Occipital lobe (tissue), 2 donors: ENCODE data around the gene CNNM2. TPM values are rescaled to one million over a fixed set of nuclear protein-coding genes. Genes with fewer than 3 reads are reported as not detected.

ENCODE experiments used
- DNase-seq: peaks from one replicate; lab custom pipeline; 2025; lab: John Stamatoyannopoulos, UW
- total RNA-seq: library from RNA; depleted of rRNA; stranded (reverse); fragments of >200 nt; gene quantifications from one replicate; pipeline ENCODE4 v1.2.3, GENCODE V29; 2014

CNNM2 gene
- total RNA-seq, 1 donor from 2014 or later: 7.6 TPM

GRCh38 chr10:103072276-103072675, 154.2 kb downstream of the CNNM2 start:
- DNase-seq: no peak

- DNase-seq: no peak
Measured at GRCh38 chr10:103072891-103073290, 154.8 kb downstream of the CNNM2 start.

- DNase-seq: no peak
Measured at GRCh38 chr10:103077020-103077419, 158.9 kb downstream of the CNNM2 start.

GRCh38 chr10:103077491-103078308, 159.6 kb downstream of the CNNM2 start:
- DNase-seq: no peak

- no peak for DNase-seq
Measured at GRCh38 chr10:103078309-103078615, 160.2 kb downstream of the CNNM2 start.

GRCh38 chr10:103078676-103079075, 160.6 kb downstream of the CNNM2 start:
- no peak for DNase-seq

GRCh38 chr10:103079100-103079499, 161.0 kb downstream of the CNNM2 start:
- DNase-seq: no peak

GRCh38 chr10:103079946-103080345, 161.9 kb downstream of the CNNM2 start:
- DNase-seq: no peak

GRCh38 chr10:103080891-103081581, 162.9 kb downstream of the CNNM2 start:
- no peak for DNase-seq

GRCh38 chr10:103082683-103083082, 164.6 kb downstream of the CNNM2 start:
- DNase-seq: no peak

- no peak for DNase-seq
Measured at GRCh38 chr10:103083266-103083976, 165.3 kb downstream of the CNNM2 start.

GRCh38 chr10:103083977-103084320, 165.9 kb downstream of the CNNM2 start:
- DNase-seq: no peak

GRCh38 chr10:103086261-103086660, 168.2 kb downstream of the CNNM2 start:
- DNase-seq: no peak

GRCh38 chr10:103086799-103087198, 168.7 kb downstream of the CNNM2 start:
- DNase-seq: no peak

- no peak for DNase-seq
Measured at GRCh38 chr10:103089493-103089892, 171.4 kb downstream of the CNNM2 start.

- DNase-seq: no peak
Measured at GRCh38 chr10:103090911-103091310, 172.8 kb downstream of the CNNM2 start.

- no peak for DNase-seq
Measured at GRCh38 chr10:103095005-103095404, 176.9 kb downstream of the CNNM2 start.

- DNase-seq: no peak
Measured at GRCh38 chr10:103096130-103096529, 178.0 kb downstream of the CNNM2 start.

- DNase-seq: no peak
Measured at GRCh38 chr10:103098240-103098639, 180.1 kb downstream of the CNNM2 start.

GRCh38 chr10:103100620-103101019, 182.5 kb downstream of the CNNM2 start:
- DNase-seq: no peak

GRCh38 chr10:103102195-103102594, 184.1 kb downstream of the CNNM2 start:
- DNase-seq: no peak

GRCh38 chr10:103103989-103104388, 185.9 kb downstream of the CNNM2 start:
- no peak for DNase-seq

GRCh38 chr10:103104721-103105120, 186.6 kb downstream of the CNNM2 start:
- no peak for DNase-seq
